GM23338 (cell line): Measurements from ENCODE around the gene SLC16A6. TPM values are rescaled to one million over a fixed set of nuclear protein-coding genes. Genes with fewer than 3 reads are reported as not detected.

Experiments
- ATAC-seq: fragments of 200-7000 bp; cut with Tn5 transposase; 3 replicates; pipeline ENCODE4 v1.9.1; 2020
- DNase-seq: peaks from one replicate; pipeline ENCODE4 v3.0.0-alpha.2; 2015; ENCODE audit warnings: low spot score
- H2AFZ ChIP-seq: fragments of 200-600 bp; sonication (generic); 2 replicates; pipeline ENCODE4 v1.8.0; 2016; ENCODE audit warnings: antibody characterized with exemption, mild to moderate bottlenecking, moderate library complexity
- H3F3A ChIP-seq: fragments of 200-600 bp; sonication (generic); replicated peaks from 2 replicates; pipeline ENCODE4 v1.8.0; 2017; ENCODE audit warnings: antibody characterized with exemption, mixed run types, low read depth
- H3K27ac ChIP-seq: fragments of 200-600 bp; sonication (generic); 2 replicates; pipeline ENCODE4 v1.6.1; 2016; ENCODE audit warnings: low read depth
- H3K27me3 ChIP-seq: fragments of 200-600 bp; sonication (generic); 2 replicates; pipeline ENCODE4 v1.8.0; 2016; ENCODE audit warnings: mild to moderate bottlenecking, mixed run types, moderate library complexity; ENCODE audit not compliant: insufficient read depth
- H3K36me3 ChIP-seq: fragments of 200-600 bp; sonication (generic); 2 replicates; pipeline ENCODE4 v1.8.0; 2016; ENCODE audit warnings: mild to moderate bottlenecking; ENCODE audit not compliant: insufficient read depth
- H3K4me1 ChIP-seq: fragments of 200-600 bp; sonication (generic); 2 replicates; pipeline ENCODE4 v1.8.0; 2016; ENCODE audit warnings: mild to moderate bottlenecking, moderate library complexity; ENCODE audit not compliant: insufficient read depth
- H3K4me2 ChIP-seq: fragments of 200-600 bp; sonication (generic); 2 replicates; pipeline ENCODE4 v1.7.1; 2017; ENCODE audit warnings: mixed run types
- H3K4me3 ChIP-seq: fragments of 200-600 bp; sonication (generic); 2 replicates; pipeline ENCODE4 v1.6.1; 2016; ENCODE audit warnings: mixed run types
- H3K79me2 ChIP-seq: fragments of 200-600 bp; sonication (generic); replicated peaks from 2 replicates; pipeline ENCODE4 v1.8.0; 2017; ENCODE audit warnings: mild to moderate bottlenecking; ENCODE audit not compliant: insufficient read depth
- H3K9me2 ChIP-seq: fragments of 200-600 bp; sonication (generic); 2 replicates; pipeline ENCODE4 v1.8.0; 2017; ENCODE audit not compliant: insufficient read depth
- H4K20me1 ChIP-seq: fragments of 200-600 bp; sonication (generic); replicated peaks from 2 replicates; pipeline ENCODE4 v1.8.0; 2017; ENCODE audit warnings: mild to moderate bottlenecking; ENCODE audit not compliant: insufficient read depth
- H3K27ac Mint-ChIP-seq: 2 replicates; pipeline ENCODE4 v1.8.0; 2020; ENCODE audit warnings: inconsistent platforms, mild to moderate bottlenecking, moderate library complexity, mixed read lengths
- H3K27me3 Mint-ChIP-seq: 3 replicates; pipeline ENCODE4 v1.8.0; 2022; ENCODE audit warnings: low read depth, mild to moderate bottlenecking, moderate library complexity, mixed read lengths, inconsistent platforms; ENCODE audit not compliant: insufficient read depth, poor library complexity
- H3K36me3 Mint-ChIP-seq: 3 replicates; pipeline ENCODE4 v1.8.0; 2021; ENCODE audit warnings: low read depth, mild to moderate bottlenecking, inconsistent platforms, moderate library complexity, mixed read lengths
- H3K4me1 Mint-ChIP-seq: 3 replicates; pipeline ENCODE4 v1.8.0; 2020; ENCODE audit warnings: mild to moderate bottlenecking, inconsistent platforms, mixed read lengths
- H3K4me3 Mint-ChIP-seq: 3 replicates; pipeline ENCODE4 v1.8.0; 2021; ENCODE audit warnings: moderate library complexity, mild to moderate bottlenecking, inconsistent platforms, mixed read lengths
- H3K9me3 Mint-ChIP-seq: 3 replicates; pipeline ENCODE4 v1.8.0; 2020; ENCODE audit warnings: moderate library complexity, mild to moderate bottlenecking, inconsistent platforms, mixed read lengths
- CTCF ChIP-seq, 2 experiments: fragments of 200-600 bp in 1 of 2; sonication (generic) in 1 of 2; conservative IDR thresholded peaks; 2 replicates each; pipeline versions ENCODE4 v1.5.1 to v1.6.1; 2016 to 2017; ENCODE audit warnings: antibody characterized with exemption in 2 of 2, low read depth in 2 of 2, mild to moderate bottlenecking in 2 of 2, moderate library complexity in 1 of 2
- ETS1 ChIP-seq: IDR thresholded peaks from 2 replicates; pipeline ENCODE4 v1.6.1; 2016; ENCODE audit warnings: antibody characterized with exemption
- EZH2 ChIP-seq: fragments of 200-600 bp; sonication (generic); IDR thresholded peaks from one replicate; pipeline ENCODE4 v1.8.0; 2017; ENCODE audit warnings: antibody characterized with exemption, mild to moderate bottlenecking, low read depth; ENCODE audit not compliant: unreplicated experiment
- EZH2phosphoT487 ChIP-seq: fragments of 200-600 bp; sonication (generic); IDR thresholded peaks from one replicate; pipeline ENCODE4 v1.8.1; 2018; ENCODE audit warnings: antibody characterized with exemption; ENCODE audit not compliant: unreplicated experiment
- ZNF462 ChIP-seq: fragments of 250-450 bp; sonication (Bioruptor Pico); IDR thresholded peaks from 2 replicates; pipeline ENCODE4 v1.5.0; 2020; ENCODE audit warnings: mild to moderate bottlenecking, moderate library complexity
- polyA plus RNA-seq: library from polyadenylated mRNA; unstranded; fragments of >200 nt; fragmentation: Nextera tagmentation; extraction: Ambion mirVana; gene quantifications from 2 replicates; pipeline ENCODE4 v1.2.1, GENCODE V29; 2016
- total RNA-seq: library from RNA; depleted of rRNA; stranded (reverse); fragments of >200 nt; shearing (Covaris generic); gene quantifications from 2 replicates; pipeline ENCODE4 v1.2.3, GENCODE V29; 2014

The SLC16A6 gene
- total and polyA plus RNA-seq, 2 experiments from 2014 or later: not detected

- peaks cover 17% of the 10 kb centered on the region for H3K36me3 Mint-ChIP-seq
- H3K27ac Mint-ChIP-seq: no peak overlapping the region
- Histone ChIP-seq H2AFZ (no peak overlapping the region), H3K27me3 (no peaks in the 10 kb centered on the region), H3K9me2 (0 out of 2 replicates have a peak, but pooled peaks cover 2% of the 10 kb centered on the region), H3K27ac (no peak overlapping the region), H3K4me2 (no peak overlapping the region), H3F3A (no peaks in the 10 kb centered on the region), H3K4me1 (no peaks in the 10 kb centered on the region), H3K36me3 (no peaks in the 10 kb centered on the region; the same call in 1 of the 2 replicates), H4K20me1 (no peaks in the 10 kb centered on the region), H3K4me3 (no peak overlapping the region), H3K79me2 (no peaks in the 10 kb centered on the region)
- no peak overlapping the region for H3K4me3 Mint-ChIP-seq
- peaks cover 3% of the 10 kb centered on the region for H3K27me3 Mint-ChIP-seq
- DNase-seq (no peak), ATAC-seq (no peak)
- no peaks in the 10 kb centered on the region; the same call in 1 of the 3 replicates for H3K9me3 Mint-ChIP-seq
- no peak for TF ChIP-seq EZH2
- TF ChIP-seq EZH2phosphoT487: no peak
- TF ChIP-seq ETS1: no peak
- no peak for TF ChIP-seq CTCF (conservative IDR thresholded peaks at IDR 0.05; ENCODE audit: low read depth in 2 of 2)
- TF ChIP-seq ZNF462 (CRISPR knock-in tag): no peak
- peaks cover 5% of the 10 kb centered on the region for H3K4me1 Mint-ChIP-seq
Measured at GRCh38 chr17:68307443-68307842, 16.5 kb upstream of the SLC16A6 start.
